GM23248 (cell line): Measurements from ENCODE around the gene CFAP299.

ENCODE experiments used
- EZH2 ChIP-seq: fragments of 200-600 bp; sonication (generic); IDR thresholded peaks from 2 replicates; pipeline ENCODE4 v1.6.1; 2018; ENCODE audit warnings: antibody characterized with exemption, mild to moderate bottlenecking; ENCODE audit not compliant: insufficient read depth, poor library complexity, severe bottlenecking
- EZH2phosphoT487 ChIP-seq: fragments of 200-600 bp; sonication (generic); IDR thresholded peaks from 2 replicates; pipeline ENCODE4 v1.6.1; 2018; ENCODE audit warnings: antibody characterized with exemption, moderate library complexity, mild to moderate bottlenecking, low read depth; ENCODE audit not compliant: insufficient read depth

GRCh38 chr4:80732010-80732409, 396.5 kb downstream of the CFAP299 start:
- no peak for TF ChIP-seq EZH2
- no peak for TF ChIP-seq EZH2phosphoT487
